GM18502 (cell line): Measurements from ENCODE around the gene NFKBIA.
"Not testable (repeated sequence)": the region's sequence is repeated elsewhere in the genome, so short reads cannot be mapped to it uniquely, and the experiment has no call there.

Experiments used
- ATAC-seq: cut with Tn5 transposase; IDR thresholded peaks from one replicate; pipeline ENCODE4 v1.9.1; 2021; ENCODE audit warnings: mild to moderate bottlenecking; ENCODE audit not compliant: unreplicated experiment, poor library complexity

NFKBIA gene

DNA sequence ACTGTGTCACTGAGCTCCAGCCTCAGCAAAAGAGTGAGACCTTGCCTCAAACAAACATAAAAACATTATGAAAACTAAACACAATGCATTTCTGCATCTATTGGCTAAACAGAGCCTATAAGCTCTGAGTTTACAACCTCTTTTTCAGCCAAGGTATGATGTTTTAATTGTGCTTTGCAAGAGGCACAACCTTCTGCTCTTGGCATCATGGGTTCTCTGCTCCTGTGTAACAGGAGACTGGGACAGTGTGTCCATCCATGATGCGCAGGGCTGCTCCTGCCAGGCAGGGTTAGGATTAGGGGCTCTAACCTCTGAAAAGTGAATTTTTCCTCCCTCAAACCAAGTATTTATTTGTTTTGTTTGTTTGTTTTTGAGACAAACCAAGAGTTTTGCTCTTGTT is 5.0 kb upstream of the NFKBIA start:
- ATAC-seq = no peak

GRCh38 chr14:35408026-35408425 is 3.5 kb upstream of the NFKBIA start:
- ATAC-seq = no peak

- no peak for ATAC-seq
Measured at GRCh38 chr14:35407306-35407630, 2.7 kb upstream of the NFKBIA start.

DNA sequence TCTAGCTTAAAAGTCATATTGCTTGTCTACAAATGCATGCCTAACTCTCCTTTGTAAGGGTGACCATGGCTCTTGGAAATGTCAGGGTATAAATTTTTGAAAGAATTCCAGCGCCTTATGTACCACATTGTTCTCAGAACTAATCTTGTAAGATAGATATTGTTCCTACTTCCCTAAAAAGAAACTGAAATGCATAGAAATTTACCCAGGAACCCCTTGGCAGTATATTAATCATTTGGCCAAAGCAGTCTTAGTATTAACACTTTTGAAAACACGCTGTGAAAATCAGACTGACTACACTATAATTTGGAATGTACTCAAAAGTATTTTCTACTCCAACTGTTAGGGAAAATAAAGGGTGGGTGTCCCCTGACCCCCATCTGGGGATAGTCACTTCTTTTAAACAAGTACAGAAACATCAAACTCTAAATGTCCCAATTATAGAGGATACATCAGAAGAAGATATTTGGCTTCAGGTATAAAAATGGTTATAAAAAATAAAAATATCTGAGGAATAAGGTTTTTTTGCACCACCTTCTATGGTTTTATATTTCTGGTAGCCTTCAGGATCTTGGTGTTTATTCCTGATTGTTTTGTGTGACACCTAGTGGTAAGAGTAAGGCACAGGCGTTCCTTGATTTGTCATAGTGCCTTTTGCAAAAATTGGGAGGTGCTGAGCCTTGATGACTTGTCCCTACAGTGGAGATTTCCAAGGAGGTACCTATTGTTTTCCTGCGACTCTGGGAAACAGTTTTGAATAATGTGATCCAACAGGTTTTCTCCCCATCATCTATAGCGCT is 2.2 kb upstream of the NFKBIA start:
- no peak for ATAC-seq

DNA sequence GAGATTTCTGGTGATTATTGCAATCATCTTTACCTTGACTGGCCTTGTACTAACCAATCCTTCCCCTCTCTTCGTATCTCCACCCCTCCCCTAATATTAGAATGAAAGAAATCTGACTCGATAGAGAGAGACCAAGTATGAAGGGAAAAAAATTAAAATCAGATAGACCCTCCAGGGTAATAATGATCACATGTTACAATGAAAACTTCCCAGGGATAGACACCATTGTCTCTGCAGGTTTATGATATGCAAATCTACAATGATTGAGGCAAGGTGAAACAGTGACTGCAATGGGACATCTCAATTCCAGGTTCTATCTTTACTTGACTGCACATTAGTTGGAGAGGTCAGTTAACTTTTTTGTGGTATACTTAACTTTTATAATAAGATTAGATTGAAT is 1.5 kb upstream of the NFKBIA start:
- ATAC-seq = no peak

GRCh38 chr14:35405304-35405996 is 901 bp upstream of the NFKBIA start:
- ATAC-seq = no peak

GRCh38 chr14:35403603-35404448 is 723 bp downstream of the NFKBIA start:
- peak; percentile 54 for ATAC-seq

DNA sequence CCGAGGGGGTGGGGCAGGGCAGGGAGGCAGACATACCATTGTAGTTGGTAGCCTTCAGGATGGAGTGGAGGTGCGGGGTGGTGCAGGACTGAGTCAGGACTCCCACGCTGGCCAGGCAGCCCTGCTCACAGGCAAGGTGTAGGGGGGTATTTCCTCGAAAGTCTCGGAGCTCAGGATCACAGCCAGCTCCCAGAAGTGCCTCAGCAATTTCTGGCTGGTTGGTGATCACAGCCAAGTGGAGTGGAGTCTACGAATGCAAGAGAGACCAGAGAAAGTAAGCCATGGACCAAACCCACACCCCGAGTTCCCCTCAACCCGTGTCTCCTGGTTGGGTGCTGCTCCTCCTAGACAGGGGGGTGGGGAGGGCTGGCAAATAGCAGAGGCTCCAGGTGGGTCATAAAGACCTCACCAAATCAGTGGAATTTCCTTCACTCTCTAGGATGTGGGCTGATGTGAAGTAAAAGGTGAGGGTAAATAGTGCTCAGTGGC is 1.4 kb downstream of the NFKBIA start:
- no peak for ATAC-seq

- ATAC-seq = no peak
Measured at GRCh38 chr14:35402323-35403113, 2.0 kb downstream of the NFKBIA start.

GRCh38 chr14:35401422-35402265 is 2.9 kb downstream of the NFKBIA start:
- no peak for ATAC-seq

DNA sequence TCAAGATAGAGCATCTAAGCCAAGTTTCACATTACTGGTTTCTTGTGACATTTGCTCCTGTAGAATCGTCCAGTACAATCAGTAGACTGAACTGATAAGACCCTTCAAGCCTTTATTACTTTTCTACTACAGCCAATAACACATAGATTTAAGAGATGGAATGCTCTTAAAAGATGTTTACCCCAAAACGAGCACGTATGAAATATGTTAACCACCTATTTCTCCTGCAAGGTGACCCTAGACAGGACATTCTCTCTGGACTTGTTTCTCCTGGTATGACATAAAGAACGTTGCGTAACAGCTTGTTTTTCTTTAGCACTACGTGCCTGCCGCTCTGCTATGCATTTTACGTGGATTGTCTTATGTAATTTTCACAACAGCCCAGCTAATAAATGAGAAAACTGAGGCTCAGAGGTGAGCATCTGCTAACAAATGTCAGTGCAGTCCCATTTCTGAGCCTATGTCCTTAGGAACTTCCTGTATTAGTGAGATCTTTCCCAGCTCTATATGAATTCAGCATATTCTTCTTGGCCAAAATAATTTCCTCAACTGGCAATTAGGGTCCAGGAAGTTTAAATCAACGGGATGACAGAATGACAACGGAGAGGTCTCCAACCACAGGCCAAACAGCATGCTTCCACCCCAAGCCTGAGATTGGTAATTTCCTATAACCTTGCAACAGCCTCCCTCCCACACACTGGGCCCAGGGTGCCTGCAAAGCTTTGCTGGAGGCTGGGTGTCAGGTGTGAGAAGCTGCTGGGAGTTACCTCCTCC is 3.7 kb downstream of the NFKBIA start:
- ATAC-seq = no peak

DNA sequence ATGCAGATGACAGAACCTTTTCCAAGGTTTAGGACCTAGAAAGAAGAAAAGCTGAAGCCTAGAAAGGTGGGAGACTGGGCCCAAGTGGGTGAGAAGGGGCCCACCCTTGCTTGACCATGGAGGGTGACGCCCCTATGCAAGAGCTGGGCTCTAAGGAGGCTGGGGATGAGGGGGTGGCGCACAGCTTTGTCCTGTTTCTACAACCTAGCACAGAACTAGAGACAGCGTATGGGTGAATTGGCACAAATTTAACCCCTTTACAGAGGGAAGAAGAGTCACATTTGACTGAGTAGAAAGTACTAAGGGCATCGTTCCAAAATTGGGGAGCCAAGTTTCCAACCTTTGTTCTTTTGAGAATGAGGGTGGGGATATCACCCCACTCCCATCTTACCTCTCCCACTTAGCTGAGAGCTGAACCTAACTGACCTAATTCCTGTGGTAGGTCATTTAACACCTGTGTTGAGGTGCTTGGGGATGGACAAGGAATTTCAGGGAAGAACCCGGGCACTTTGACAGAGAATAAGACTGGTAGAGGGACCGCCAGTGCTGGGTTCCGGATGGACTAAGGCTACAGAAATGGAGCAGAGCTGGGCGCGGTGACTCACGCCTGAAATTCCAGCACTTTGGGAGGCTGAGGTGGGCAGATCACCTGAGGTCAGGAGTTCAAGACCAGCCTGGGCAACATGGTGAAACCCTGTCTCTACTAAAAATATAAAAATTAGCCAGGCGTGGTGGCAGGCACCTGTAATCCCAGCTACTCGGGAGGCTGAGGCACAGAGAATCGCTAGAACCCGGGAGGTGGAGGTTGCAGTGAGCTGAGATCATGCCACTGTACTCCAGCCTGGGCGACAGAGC is 5.2 kb downstream of the NFKBIA start:
- no peak for ATAC-seq

DNA sequence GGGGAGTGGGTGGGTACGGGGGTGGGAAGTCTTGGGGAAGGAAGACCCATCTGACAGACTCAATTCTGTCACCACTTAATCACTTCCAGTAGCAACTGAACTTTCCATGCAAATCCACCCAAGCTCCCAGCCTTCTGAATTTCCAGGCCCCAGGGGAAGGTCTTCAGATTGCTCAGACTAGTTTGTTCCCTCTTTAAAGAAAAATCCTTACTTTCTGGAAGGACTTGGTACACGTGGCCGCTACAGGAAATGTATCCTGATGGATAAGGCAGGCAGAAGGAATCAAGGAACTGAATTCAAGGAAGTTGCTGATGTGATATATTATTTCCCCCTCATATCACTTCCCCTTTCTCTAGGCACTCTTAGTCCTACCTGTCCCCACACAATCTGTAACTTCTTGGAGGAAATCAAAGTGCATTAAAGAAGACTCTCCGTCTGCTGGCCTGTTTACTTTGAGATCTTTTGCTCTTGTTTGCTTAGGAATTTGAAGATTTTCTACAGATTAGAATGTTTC is 6.4 kb downstream of the NFKBIA start:
- ATAC-seq = no peak

GRCh38 chr14:35396610-35397009 is 7.9 kb downstream of the NFKBIA start:
- ATAC-seq = not testable (repeated sequence)

DNA sequence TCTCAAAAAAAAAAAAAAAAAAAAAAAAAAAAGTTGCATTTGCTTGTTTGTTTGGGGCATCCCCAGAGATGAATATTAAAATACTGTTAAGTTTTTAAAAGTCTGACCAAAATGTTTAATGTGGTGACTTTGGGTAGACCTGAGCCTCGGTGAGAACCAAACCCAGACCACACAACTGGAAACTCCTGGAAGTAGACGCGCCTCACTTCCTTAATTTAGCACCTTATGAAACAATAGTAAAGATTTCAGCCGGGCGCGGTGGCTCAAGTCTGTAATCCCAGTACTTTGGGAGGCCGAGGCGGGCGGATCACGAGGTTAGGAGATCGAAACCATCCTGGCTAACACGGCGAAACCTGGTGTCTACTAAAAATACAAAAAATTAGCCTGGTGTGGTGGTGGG is 9.3 kb downstream of the NFKBIA start:
- ATAC-seq = no peak

GRCh38 chr14:35394326-35395013 is 10.1 kb downstream of the NFKBIA start:
- no peak for ATAC-seq

DNA sequence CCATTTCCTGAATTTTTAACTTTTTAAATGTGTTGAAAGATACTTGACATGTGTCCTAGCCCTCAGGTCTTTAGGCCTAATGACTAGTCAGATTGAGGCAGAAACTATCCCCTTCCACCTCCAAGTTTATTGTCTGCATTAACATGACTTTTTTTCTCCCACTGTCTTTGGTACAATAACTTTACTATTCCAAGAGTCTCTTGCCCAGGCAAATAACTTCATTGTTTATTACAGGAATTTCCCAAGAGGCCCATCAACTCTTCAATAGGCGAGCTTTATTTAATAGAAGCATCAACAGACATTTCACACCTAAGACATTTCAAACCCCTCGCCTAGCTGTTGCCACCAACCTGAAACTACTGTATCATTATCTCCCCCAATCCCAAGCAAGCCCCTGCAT is 10.7 kb downstream of the NFKBIA start:
- no peak for ATAC-seq
